GM18517 (cell line): Measurements from ENCODE around the gene UBE2L5.
A peak's percentile ranks its signal among the peaks of the same experiment; 100 is the strongest.

Source experiments
- ATAC-seq: cut with Tn5 transposase; IDR thresholded peaks from one replicate; pipeline ENCODE4 v1.9.1; 2021; ENCODE audit warnings: mild to moderate bottlenecking, moderate library complexity; ENCODE audit not compliant: unreplicated experiment

The UBE2L5 gene

GRCh38 chr13:30422054-30422839, at the start of gene UBE2L5:
UBE2L5 (plus strand) TSS chr13:30422493; CDS start chr13:30427991, 5,498 bp downstream.
- peak; percentile 61 for ATAC-seq

DNA sequence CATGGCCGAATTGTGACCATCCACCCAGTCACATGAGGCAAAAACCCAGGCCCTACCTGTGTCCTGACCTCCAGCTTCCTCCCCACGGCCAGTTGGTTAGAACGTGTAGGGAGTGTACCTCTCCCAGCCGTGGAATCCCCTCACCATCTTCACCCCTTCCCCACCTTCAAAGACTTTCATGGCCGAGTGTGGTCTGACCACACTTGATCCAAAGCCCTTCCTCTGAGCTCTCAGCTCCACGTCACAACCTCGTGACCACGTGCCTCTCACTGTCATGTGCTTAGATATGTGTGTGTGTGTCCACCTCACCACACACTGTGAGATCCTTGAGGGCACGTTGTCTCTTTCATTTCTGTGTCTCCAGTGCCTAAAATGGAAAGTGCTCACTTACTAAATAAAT, 48.6 kb upstream of the UBE2L5 start:
- ATAC-seq: peak; percentile 30

DNA sequence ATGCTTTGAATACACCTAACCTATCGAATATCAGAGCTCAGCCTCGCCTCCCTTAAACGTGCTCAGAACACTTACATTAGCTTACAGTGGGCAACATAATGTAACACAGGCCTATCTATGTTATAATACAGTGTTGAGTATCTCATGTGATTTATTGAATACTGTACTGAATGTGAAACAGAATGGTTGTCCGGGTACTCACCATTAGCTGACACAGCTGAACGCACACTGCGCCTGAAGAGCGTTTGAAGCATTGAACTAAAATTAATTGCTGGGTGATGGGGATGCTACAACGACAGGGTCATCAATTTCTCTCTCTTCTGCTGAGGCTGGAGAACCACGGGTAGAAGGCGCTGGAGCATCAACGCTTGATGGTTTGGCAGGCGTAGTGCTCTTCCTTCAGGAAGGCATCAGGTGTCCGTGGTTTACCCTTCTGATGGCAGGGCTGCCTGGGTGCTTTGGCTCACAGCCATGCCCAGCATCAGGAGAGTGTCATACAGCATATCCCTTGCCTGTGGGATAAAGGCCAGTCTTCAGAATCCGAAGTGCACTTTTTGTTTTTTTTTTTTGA, 46.9 kb upstream of the UBE2L5 start:
- no peak for ATAC-seq

DNA sequence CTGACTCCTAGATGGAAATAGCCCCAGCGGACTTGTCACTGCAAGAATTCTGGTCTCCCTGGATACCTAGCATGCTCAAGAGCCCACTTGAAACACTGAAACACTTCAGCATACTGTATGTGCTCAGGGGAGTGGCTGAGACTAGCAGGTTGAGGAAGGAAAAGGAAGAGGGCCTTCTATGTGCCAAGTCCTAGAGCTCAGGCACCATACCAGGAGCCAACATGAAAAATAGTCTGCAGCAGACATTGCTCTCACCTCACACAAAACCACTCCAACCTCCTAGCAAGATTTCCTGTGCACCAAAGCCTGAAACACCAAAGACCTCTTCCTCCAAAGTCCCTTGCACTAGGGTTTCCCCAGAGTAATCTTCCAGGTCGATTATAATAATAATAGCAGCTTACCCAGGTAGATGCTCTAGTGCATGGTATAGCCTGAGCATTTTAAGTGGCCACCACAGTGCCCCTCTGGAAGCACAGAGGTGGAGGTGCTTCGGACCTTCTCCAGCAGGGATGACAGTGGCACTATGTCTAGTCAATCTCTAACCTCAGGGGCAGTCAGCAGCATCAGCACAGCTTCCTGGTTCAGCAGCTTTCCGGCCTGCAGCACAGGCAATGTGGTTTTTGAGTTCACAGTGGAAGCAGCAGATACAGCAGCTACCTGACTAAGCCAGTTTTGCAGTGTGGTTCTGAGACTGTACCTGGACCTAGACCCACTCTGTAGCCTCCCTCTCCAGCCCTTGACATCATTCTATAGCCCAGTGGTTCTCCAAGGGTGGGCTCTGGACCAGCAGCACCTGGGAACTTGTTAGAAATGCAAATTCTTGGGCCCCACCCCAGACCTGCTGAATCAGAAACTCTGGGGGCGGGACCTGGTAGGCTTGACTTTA, 45.6 kb upstream of the UBE2L5 start:
- ATAC-seq: peak; percentile 53

DNA sequence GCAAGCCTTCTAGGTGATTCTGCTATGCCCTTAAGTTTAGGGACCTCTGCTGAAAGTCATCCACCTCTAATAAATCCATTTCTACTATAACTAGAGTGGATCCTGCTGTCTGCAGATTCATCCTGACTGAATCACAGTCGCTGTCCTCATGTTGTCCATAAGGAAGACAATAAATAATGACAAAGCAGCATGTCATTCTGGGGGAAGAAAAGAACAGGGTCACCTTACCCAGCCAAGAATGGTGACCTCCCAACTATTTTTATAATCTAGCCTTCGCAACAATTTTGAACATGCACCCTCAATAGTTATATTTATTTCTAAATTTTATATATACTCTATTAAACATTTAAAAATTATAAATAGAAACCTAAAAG, 45.0 kb upstream of the UBE2L5 start:
- ATAC-seq: no peak

DNA sequence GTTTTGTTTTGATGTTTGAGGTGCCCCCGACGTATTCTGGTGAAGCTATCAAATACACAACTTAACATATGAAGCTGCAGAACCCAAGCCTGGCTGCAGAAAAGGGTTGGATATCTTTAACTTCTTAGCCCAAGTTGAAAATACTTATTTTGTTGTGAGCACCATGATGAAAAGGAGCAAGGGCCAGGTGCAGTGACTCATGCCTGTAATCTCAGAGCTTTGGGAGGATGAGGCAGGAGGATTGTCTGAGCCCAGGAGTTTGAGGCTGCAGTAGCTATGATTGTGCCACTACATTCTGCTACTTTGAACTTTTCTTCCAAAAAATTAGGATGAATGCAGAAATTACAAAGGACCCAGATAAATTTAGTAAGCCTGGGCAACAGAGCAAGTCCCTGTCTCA, 44.1 kb upstream of the UBE2L5 start:
- ATAC-seq: no peak

GRCh38 chr13:30381049-30381448, 41.2 kb upstream of the UBE2L5 start:
- ATAC-seq: no peak

DNA sequence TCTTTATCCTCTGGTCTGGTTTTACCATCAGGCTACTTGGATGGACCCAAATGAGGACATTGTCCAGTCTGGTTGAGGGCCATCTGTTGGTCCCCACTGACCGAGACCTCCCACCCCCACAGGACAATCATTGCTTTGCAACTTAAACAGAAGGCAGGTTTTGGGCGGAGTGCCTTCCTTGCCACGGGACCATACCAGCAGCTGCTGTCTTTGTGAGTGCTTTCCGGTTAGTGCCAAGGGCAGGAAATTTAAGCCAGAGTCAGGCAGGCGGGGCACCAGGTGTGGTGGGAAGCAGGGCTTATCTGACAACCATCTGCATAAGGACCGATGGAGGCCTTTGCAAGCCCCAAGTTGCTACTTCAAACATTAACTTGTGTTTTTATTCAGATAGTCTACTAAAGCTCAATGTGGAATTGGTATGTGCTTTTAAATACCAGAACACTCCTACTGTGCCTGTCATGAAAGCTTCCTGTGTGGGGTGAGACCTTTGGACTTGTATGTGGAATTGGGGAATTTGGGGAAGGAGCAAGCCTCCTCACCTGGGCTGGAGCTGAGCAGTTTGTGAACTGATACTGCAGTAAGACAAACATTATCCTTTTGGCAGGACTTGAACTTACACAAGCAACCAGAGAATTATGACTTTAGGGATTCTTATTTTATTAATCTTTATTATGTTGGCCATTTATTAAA, 39.3 kb upstream of the UBE2L5 start:
- no peak for ATAC-seq

DNA sequence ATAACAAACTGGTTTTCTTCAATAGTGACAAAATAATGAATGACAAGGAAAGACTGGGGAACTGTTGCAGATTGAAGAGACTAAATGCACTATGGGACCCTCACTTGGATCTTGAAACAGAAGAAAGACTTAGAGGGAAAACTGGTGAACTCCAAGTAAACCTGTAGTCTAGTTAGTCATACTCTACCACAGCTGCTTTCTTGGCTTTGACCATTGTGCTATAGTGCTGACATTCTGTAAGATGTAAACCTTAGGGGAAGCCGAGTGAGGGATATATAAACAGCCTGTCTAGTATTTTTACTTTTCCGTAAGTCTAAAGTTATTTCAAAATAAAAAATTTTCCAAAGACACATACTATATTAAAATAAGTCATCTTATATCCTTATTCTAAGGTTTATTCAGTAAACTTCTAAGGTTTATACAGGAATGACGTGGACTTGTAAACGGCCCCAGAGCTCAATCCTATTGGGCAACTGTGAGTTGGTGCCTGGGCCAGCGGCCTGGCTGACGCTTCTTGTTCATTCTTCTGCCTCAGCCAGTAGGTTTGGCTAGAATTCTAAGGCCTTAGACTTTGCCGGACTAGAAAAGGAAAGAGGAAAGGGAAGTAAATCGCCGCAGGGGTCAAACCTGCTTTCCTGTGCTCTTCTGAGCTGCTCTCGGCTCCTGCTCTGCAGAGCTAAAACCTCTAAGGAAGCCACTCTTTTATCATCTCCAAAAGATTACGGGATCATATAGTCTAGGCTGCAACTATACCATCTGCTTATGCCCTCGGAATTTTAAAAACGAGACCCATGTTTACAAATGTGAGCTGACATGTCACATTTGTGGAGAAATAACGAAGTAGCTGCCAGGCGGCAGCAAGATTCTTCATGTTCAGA, 33.6 kb upstream of the UBE2L5 start:
- no peak for ATAC-seq

GRCh38 chr13:30391956-30392680, 30.2 kb upstream of the UBE2L5 start:
- no peak for ATAC-seq

DNA sequence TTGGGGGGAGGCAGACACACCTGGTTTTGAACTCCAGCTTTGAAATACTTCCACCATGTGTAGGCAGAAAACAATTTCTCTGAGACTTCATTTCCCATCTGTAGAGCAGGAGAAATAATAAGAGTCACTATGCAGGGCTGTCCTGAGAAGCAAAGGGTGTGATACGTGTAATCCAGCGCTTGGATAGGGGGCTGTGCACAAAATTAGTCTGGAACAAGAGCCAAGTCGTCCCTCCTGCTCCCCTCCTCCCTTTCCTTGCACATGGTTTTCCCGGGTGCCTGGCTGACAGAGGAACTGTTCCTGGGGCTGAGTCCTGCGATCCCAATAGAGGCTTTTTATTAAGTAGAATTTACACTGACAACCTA, 29.6 kb upstream of the UBE2L5 start:
- ATAC-seq: no peak

DNA sequence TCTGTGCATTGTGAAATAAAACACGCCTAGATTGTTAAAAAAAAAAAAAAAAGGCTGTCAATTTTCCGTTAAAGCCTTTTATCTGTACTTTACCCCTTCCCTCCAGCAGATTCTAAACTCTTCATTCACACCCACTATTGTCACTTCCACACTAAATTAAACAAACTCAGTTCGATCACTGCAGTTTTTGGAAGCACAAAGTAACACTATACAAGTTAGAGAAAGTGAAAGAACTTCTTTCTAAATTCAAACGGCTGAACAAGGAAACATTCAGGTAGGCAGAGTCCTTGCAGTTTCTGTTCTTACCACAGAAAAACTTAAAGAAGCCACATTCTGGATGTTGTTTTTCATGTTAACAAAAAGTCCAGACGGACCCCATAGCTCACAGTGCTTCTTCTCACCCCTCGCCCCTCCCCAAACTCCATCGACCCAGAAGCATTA, 27.5 kb upstream of the UBE2L5 start:
- ATAC-seq: peak; percentile 86

GRCh38 chr13:30395192-30396158, 26.8 kb upstream of the UBE2L5 start:
- ATAC-seq: peak; percentile 49

- ATAC-seq: no peak
These were observed 25.7 kb upstream of the UBE2L5 start for GRCh38 chr13:30396434-30397075.

DNA sequence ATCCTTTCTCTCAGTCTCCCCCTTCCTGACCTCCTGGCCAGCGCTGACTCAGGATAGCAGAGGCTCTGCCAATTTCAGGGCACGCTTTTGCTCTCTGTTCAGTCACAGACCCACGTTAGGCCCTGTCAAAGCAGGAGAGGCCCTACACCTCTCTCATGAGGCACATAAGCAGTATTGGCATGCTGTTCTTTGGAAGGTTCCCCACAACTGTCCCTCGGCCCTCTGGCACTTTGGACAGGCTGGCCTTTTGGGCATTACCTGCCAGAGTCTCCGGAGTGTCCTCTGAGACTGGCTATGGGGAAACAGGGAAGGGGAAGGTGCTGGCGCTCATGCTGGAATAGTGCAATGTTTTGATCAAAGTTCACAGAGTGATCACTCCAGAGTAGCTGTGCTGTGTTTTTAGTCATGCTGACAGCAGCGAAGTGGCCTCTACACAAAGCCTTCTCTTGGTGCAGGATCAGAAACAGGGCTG, 23.7 kb upstream of the UBE2L5 start:
- no peak for ATAC-seq

DNA sequence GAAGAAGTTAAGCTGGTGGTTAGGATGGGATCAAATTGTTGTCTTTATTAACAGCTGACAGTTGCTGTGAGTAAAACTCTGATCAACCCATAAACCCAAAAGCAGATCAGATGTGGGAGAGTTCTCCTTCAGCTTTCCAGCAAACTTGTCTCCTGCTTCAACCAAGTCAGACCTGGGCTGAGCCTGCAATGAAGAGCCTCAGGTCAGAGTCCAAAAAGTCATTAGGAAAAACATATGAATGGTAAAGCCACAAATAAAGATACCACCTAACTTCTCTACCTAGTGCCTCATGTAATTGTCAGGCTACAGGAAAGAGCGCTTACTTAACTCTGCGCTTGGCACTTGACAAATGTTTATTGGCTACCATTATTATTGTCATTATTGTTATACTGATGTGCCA, 21.9 kb upstream of the UBE2L5 start:
- ATAC-seq: no peak

DNA sequence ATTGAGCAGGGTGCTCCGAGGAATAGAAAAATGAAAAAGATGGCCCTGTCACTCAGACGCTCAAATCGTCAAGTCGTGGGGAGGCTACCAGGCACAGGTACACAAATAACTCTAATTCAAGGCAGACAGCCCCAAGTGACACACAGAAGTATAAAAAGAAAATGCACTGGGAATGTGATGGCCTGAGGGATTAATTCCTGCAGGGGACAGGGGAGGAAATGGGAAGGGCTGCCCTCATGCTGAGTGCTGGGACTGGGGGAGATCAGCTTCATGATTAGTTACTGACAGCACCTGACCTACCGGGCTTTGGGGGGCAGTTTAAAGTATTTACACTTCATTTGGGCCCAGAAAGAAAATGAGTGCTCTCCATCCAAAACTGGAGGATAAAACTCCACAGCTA, 20.9 kb upstream of the UBE2L5 start:
- ATAC-seq: no peak

- no peak for ATAC-seq
These were observed 18.8 kb upstream of the UBE2L5 start for GRCh38 chr13:30403456-30403855.
